ENCODE results near the gene GTF3C2.

GTF3C2 gene

DNA sequence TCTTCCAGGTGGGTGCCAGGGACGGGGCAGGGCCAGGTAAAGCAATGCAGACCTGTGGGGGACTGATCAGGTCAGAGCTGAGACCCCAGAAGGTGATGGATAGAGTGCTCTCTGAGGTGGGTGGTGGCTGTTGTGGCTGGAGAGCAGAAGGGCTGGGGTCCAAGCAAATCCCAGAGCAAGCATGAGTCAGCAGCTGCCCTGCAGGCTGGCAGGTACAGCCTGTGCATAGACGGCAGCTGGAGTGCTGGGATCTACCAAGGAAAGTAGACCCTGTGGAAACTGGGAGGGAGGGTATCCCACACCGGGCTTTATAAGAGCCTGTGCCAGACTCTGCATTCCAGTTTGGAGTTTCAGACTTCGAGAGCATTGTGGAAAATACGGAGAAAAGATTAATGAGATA, 73.7 kb downstream of the GTF3C2 start:
- TF ChIP-seq CREB1 (IDR thresholded peaks at IDR 0.05; ENCODE audit: low read depth) (no peak), CEBPB (IDR thresholded peaks at IDR 0.05) (no peak), EP300 (IDR thresholded peaks at IDR 0.05; ENCODE audit: borderline replicate concordance) (no peak), USF1 (IDR thresholded peaks at IDR 0.05) (no peak), ZBTB7A (IDR thresholded peaks at IDR 0.05; ENCODE audit: low read depth) (no peak), RAD21 (IDR thresholded peaks at IDR 0.05; ENCODE audit: low read depth) (no peak), NFIC (IDR thresholded peaks at IDR 0.05) (no peak), REST (IDR thresholded peaks at IDR 0.05; ENCODE audit: low read depth) (no peak), YY1 (IDR thresholded peaks at IDR 0.05; ENCODE audit: low read depth) (no peak), EGR1 (IDR thresholded peaks at IDR 0.05) (no peak), TEAD4 (IDR thresholded peaks at IDR 0.05) (no peak), TAF1 (IDR thresholded peaks at IDR 0.05; ENCODE audit: low read depth) (no peak), TCF12 (IDR thresholded peaks at IDR 0.05; ENCODE audit: low read depth) (no peak), FOXM1 (IDR thresholded peaks at IDR 0.05; ENCODE audit: borderline replicate concordance, low read depth) (no peak)
- TF ChIP-seq, protein P1, sequence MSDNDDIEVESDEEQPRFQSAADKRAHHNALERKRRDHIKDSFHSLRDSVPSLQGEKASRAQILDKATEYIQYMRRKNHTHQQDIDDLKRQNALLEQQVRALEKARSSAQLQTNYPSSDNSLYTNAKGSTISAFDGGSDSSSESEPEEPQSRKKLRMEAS (IDR thresholded peaks at IDR 0.05) = no peak

DNA sequence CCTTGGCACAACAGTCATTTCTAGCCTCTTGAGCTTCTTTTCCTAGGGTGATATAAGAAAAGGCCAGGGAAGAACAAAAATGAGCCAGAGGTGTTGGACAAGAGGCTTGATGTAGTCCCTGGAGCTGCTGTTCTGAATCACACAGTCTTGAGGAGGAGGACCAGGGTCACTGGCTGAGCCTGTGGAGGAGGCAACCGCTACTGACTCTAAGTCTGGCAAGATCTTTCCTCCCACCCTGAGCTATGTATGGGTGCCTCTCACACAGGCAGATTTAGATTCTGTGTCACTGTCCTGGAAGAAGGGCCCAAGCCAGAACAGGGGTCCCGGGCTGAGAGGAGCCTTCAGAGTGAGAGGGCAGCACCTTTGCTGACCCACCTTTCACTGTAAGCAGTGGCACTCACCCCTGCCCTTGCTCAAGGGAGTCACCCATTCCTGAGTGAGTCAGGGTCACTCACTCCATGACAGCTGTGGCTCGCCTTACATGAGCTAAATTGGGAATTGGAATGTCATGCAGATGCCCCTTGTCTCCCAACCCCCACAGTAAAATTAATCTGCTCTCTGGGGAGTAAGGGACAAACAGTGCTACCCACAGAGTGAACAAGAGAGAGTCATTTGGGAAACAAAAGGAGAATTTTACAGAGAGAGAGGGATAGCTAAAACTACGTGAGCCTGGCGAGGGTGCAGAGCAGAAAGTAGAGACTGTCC, 74.6 kb downstream of the GTF3C2 start, which contains the start of gene TRIM54:
TRIM54 (plus strand) TSS at position 575 of the 705 bp plus-strand sequence. CDS start 303 bp downstream, outside the sequence.
- TF ChIP-seq CREB1 (IDR thresholded peaks at IDR 0.05; ENCODE audit: low read depth) (no peak), NFIC (IDR thresholded peaks at IDR 0.05) (no peak), TEAD4 (IDR thresholded peaks at IDR 0.05) (no peak), USF1 (IDR thresholded peaks at IDR 0.05) (no peak), CEBPB (IDR thresholded peaks at IDR 0.05) (no peak), TCF12 (IDR thresholded peaks at IDR 0.05; ENCODE audit: low read depth) (no peak), EGR1 (IDR thresholded peaks at IDR 0.05) (no peak), EP300 (IDR thresholded peaks at IDR 0.05; ENCODE audit: borderline replicate concordance) (no peak), REST (IDR thresholded peaks at IDR 0.05; ENCODE audit: low read depth) (no peak), ZBTB7A (IDR thresholded peaks at IDR 0.05; ENCODE audit: low read depth) (no peak), YY1 (IDR thresholded peaks at IDR 0.05; ENCODE audit: low read depth) (no peak), FOXM1 (IDR thresholded peaks at IDR 0.05; ENCODE audit: borderline replicate concordance, low read depth) (no peak), RAD21 (IDR thresholded peaks at IDR 0.05; ENCODE audit: low read depth) (no peak), TAF1 (IDR thresholded peaks at IDR 0.05; ENCODE audit: low read depth) (no peak)
- TF ChIP-seq, protein P1 (IDR thresholded peaks at IDR 0.05) = no peak

DNA sequence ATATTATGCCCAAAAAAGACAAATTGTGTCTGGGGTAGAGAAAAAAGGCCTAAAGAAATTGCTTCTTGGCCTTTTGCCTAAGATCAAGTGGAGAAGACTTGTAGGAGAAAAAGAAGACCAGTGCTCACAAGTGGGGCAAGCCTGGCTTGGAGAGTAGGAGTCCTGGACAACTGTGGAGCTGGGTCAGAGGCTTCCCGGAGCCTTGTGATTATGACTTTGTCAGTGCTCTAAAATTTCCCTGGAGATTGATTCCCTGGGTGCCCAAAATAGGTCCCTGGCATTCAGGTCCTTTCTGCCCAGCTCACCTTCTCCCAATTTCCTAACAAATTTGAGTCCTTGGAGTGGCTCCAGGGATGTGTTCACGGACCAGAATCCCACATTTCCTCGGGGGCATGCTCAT, 75.1 kb downstream of the GTF3C2 start:
- TF ChIP-seq RAD21 (IDR thresholded peaks at IDR 0.05; ENCODE audit: low read depth) = no peak
- no peak for TF ChIP-seq TCF12 (IDR thresholded peaks at IDR 0.05; ENCODE audit: low read depth)
- no peak for TF ChIP-seq NFIC (IDR thresholded peaks at IDR 0.05)
- no peak for TF ChIP-seq YY1 (IDR thresholded peaks at IDR 0.05; ENCODE audit: low read depth)
- no peak for TF ChIP-seq ZBTB7A (IDR thresholded peaks at IDR 0.05; ENCODE audit: low read depth)
- TF ChIP-seq TEAD4 (IDR thresholded peaks at IDR 0.05) = no peak
- no peak for TF ChIP-seq EP300 (IDR thresholded peaks at IDR 0.05; ENCODE audit: borderline replicate concordance)
- no peak for TF ChIP-seq REST (IDR thresholded peaks at IDR 0.05; ENCODE audit: low read depth)
- TF ChIP-seq USF1 (IDR thresholded peaks at IDR 0.05) = no peak
- no peak for TF ChIP-seq FOXM1 (IDR thresholded peaks at IDR 0.05; ENCODE audit: borderline replicate concordance, low read depth)
- TF ChIP-seq CREB1 (IDR thresholded peaks at IDR 0.05; ENCODE audit: low read depth) = no peak
- TF ChIP-seq, protein P1 (IDR thresholded peaks at IDR 0.05) = no peak
- no peak for TF ChIP-seq EGR1 (IDR thresholded peaks at IDR 0.05)
- no peak for TF ChIP-seq TAF1 (IDR thresholded peaks at IDR 0.05; ENCODE audit: low read depth)
- no peak for TF ChIP-seq CEBPB (IDR thresholded peaks at IDR 0.05)

Data from Ishikawa (cell line).